ENCODE results near the gene FAM237B.

The FAM237B gene

GRCh38 chr7:90290244-90291113 is 30.6 kb downstream of the FAM237B start:
- no peak for DNase-seq

GRCh38 chr7:90288154-90288553 is 33.0 kb downstream of the FAM237B start:
- no peak for DNase-seq

GRCh38 chr7:90276033-90276728 is 44.9 kb downstream of the FAM237B start:
- DNase-seq, result no peak

GRCh38 chr7:90274161-90274560 is 46.9 kb downstream of the FAM237B start:
- DNase-seq, result no peak

- DNase-seq, result no peak
Observed at GRCh38 chr7:90272242-90272641, 48.9 kb downstream of the FAM237B start.

GRCh38 chr7:90271753-90272152 is 49.4 kb downstream of the FAM237B start:
- DNase-seq, result no peak

- DNase-seq, result no peak
Observed at GRCh38 chr7:90270431-90271178, 50.5 kb downstream of the FAM237B start.

- DNase-seq, result no peak
Observed at GRCh38 chr7:90269163-90269562, 51.9 kb downstream of the FAM237B start.

GRCh38 chr7:90267263-90267858 is 53.7 kb downstream of the FAM237B start:
- DNase-seq, result no peak

GRCh38 chr7:90266808-90267207 is 54.3 kb downstream of the FAM237B start:
- DNase-seq, result no peak
